Activated CD8-positive, alpha-beta memory T cell treated with anti-CD3 and anti-CD28 coated beads for 1 hour (primary cell): Measurements from ENCODE around the gene PSMC4.

ENCODE experiments used
- DNase-seq, 2 donors: peaks; one replicate each; pipeline ENCODE4 v3.0.0-alpha.2; 2020; ENCODE audit warnings: low read depth in 1 of 2; ENCODE audit errors: extremely low read depth in 1 of 2

Gene PSMC4

GRCh38 chr19:39970675-39971379 is at the start of gene PSMC4:
PSMC4 (plus strand) TSS chr19:39971165; CDS start chr19:39971203, 38 bp downstream.
- peak; percentile 96 to 97 for DNase-seq

GRCh38 chr19:39923862-39924261 is 47.1 kb upstream of the PSMC4 start:
- no peak for DNase-seq

- DNase-seq = no peak
Measured at GRCh38 chr19:39924389-39924788, 46.6 kb upstream of the PSMC4 start.

GRCh38 chr19:39924952-39925351 is 46.0 kb upstream of the PSMC4 start:
- no peak for DNase-seq

GRCh38 chr19:39926170-39926760 is 44.7 kb upstream of the PSMC4 start:
- DNase-seq = no peak

- no peak for DNase-seq
Measured at GRCh38 chr19:39927076-39927475, 43.9 kb upstream of the PSMC4 start.

GRCh38 chr19:39927524-39928356 is 43.2 kb upstream of the PSMC4 start:
- no peak for DNase-seq

- no peak for DNase-seq
Measured at GRCh38 chr19:39928357-39928725, 42.6 kb upstream of the PSMC4 start.

- no peak for DNase-seq
Measured at GRCh38 chr19:39929750-39930149, 41.2 kb upstream of the PSMC4 start.

GRCh38 chr19:39934584-39935363 is 36.2 kb upstream of the PSMC4 start, which contains the start of gene FCGBP:
FCGBP (minus strand) TSS chr19:39934634.
- no peak for DNase-seq

- no peak for DNase-seq
Measured at GRCh38 chr19:39935364-39935661, 35.7 kb upstream of the PSMC4 start.

- no peak for DNase-seq
Measured at GRCh38 chr19:39936020-39936419, 34.9 kb upstream of the PSMC4 start.

- no peak for DNase-seq
Measured at GRCh38 chr19:39936622-39937021, 34.3 kb upstream of the PSMC4 start.

- peak in 1 of 2 donors; percentile 8 for DNase-seq
Measured at GRCh38 chr19:39937094-39937720, 33.8 kb upstream of the PSMC4 start.

GRCh38 chr19:39937787-39938186 is 33.2 kb upstream of the PSMC4 start:
- no peak for DNase-seq

GRCh38 chr19:39939556-39939955 is 31.4 kb upstream of the PSMC4 start:
- no peak for DNase-seq

- DNase-seq = no peak
Measured at GRCh38 chr19:39940221-39940833, 30.6 kb upstream of the PSMC4 start.

GRCh38 chr19:39941151-39941550 is 29.8 kb upstream of the PSMC4 start:
- no peak for DNase-seq

GRCh38 chr19:39941615-39942365 is 29.2 kb upstream of the PSMC4 start:
- peak in 1 of 2 donors; percentile 13 for DNase-seq

- DNase-seq = no peak
Measured at GRCh38 chr19:39942366-39942730, 28.6 kb upstream of the PSMC4 start.
